Measurements from ENCODE around the gene SLC46A1.

SLC46A1 gene

GRCh38 chr17:28370035-28370743, 35.8 kb downstream of the SLC46A1 start, which contains the start of gene VTN:
TSS of gene VTN (minus strand) at chr17:28370307. CDS start at chr17:28370203, 104 bp downstream.
- peak within 1 kb of the TSS; percentile 27 for H3K27ac ChIP-seq (ENCODE audit: low read depth, low read length)
- no peaks in the 10 kb centered on the region for H3K9me2 ChIP-seq (replicated peaks; ENCODE audit: insufficient read depth, low read length)
- peak within 1 kb of the TSS; percentile 100 for H3K4me2 ChIP-seq (ENCODE audit: low read depth, low read length, poor library complexity, severe bottlenecking)
- TF ChIP-seq EZH2phosphoT487 (conservative IDR thresholded peaks at IDR 0.05; ENCODE audit: low read length), result no peak
- TF ChIP-seq CTCF (IDR thresholded peaks at IDR 0.05; ENCODE audit: insufficient read depth, low read length, poor library complexity, severe bottlenecking), result no peak
- peak within 1 kb of the TSS; percentile 99 for H2AFZ ChIP-seq (ENCODE audit: low read depth, low read length, severe bottlenecking)
- peak within 1 kb of the TSS; percentile 72 for H3K4me3 ChIP-seq (ENCODE audit: insufficient read depth, low read length, poor library complexity, severe bottlenecking)
- no peaks in the 10 kb centered on the region for H3K79me2 ChIP-seq (ENCODE audit: insufficient read depth, low read length)
- H4K20me1 ChIP-seq (ENCODE audit: low read depth, low read length), result no peaks in the 10 kb centered on the region
- peaks cover 14% of the 10 kb centered on the region for H3F3A ChIP-seq (ENCODE audit: insufficient read depth)
- no peaks in the 10 kb centered on the region for H3K36me3 ChIP-seq (ENCODE audit: low read length)
- H3K27me3 ChIP-seq (ENCODE audit: low read length), result no peaks in the 10 kb centered on the region
- peak within 1 kb of the TSS; percentile 67; the same call in 1 of the 2 replicates for H3K9ac ChIP-seq (ENCODE audit: low read length)
- H3K9me3 ChIP-seq (ENCODE audit: insufficient read depth, low read length), result no peaks in the 10 kb centered on the region

GRCh38 chr17:28369684-28370034, 36.4 kb downstream of the SLC46A1 start:
- H3F3A ChIP-seq (ENCODE audit: insufficient read depth), result peaks cover 14% of the 10 kb centered on the region
- no peaks in the 10 kb centered on the region for H3K9me3 ChIP-seq (ENCODE audit: insufficient read depth, low read length)
- no peak overlapping the region for H3K9ac ChIP-seq (ENCODE audit: low read length)
- H3K4me3 ChIP-seq (ENCODE audit: insufficient read depth, low read length, poor library complexity, severe bottlenecking), result no peak overlapping the region
- H2AFZ ChIP-seq (ENCODE audit: low read depth, low read length, severe bottlenecking), result no peak overlapping the region
- no peaks in the 10 kb centered on the region for H3K79me2 ChIP-seq (ENCODE audit: insufficient read depth, low read length)
- H4K20me1 ChIP-seq (ENCODE audit: low read depth, low read length), result no peaks in the 10 kb centered on the region
- no peaks in the 10 kb centered on the region for H3K36me3 ChIP-seq (ENCODE audit: low read length)
- TF ChIP-seq EZH2phosphoT487 (conservative IDR thresholded peaks at IDR 0.05; ENCODE audit: low read length) (no peak), CTCF (IDR thresholded peaks at IDR 0.05; ENCODE audit: insufficient read depth, low read length, poor library complexity, severe bottlenecking) (no peak)
- no peaks in the 10 kb centered on the region for H3K27me3 ChIP-seq (ENCODE audit: low read length)
- no peaks in the 10 kb centered on the region for H3K9me2 ChIP-seq (replicated peaks; ENCODE audit: insufficient read depth, low read length)
- no peak overlapping the region for H3K27ac ChIP-seq (ENCODE audit: low read depth, low read length)
- H3K4me2 ChIP-seq (ENCODE audit: low read depth, low read length, poor library complexity, severe bottlenecking), result no peak overlapping the region

GRCh38 chr17:28368915-28369683, 36.9 kb downstream of the SLC46A1 start:
- Histone ChIP-seq H3F3A (ENCODE audit: insufficient read depth) (peaks cover 14% of the 10 kb centered on the region), H3K27ac (ENCODE audit: low read depth, low read length) (no peak overlapping the region), H3K36me3 (ENCODE audit: low read length) (no peaks in the 10 kb centered on the region), H3K9ac (ENCODE audit: low read length) (no peak overlapping the region), H3K79me2 (ENCODE audit: insufficient read depth, low read length) (no peaks in the 10 kb centered on the region), H3K4me2 (ENCODE audit: low read depth, low read length, poor library complexity, severe bottlenecking) (no peak overlapping the region), H4K20me1 (ENCODE audit: low read depth, low read length) (no peaks in the 10 kb centered on the region), H2AFZ (ENCODE audit: low read depth, low read length, severe bottlenecking) (no peak overlapping the region), H3K9me2 (replicated peaks; ENCODE audit: insufficient read depth, low read length) (no peaks in the 10 kb centered on the region), H3K9me3 (ENCODE audit: insufficient read depth, low read length) (no peaks in the 10 kb centered on the region), H3K4me3 (ENCODE audit: insufficient read depth, low read length, poor library complexity, severe bottlenecking) (no peak overlapping the region), H3K27me3 (ENCODE audit: low read length) (no peaks in the 10 kb centered on the region)
- TF ChIP-seq EZH2phosphoT487 (conservative IDR thresholded peaks at IDR 0.05; ENCODE audit: low read length), result no peak
- TF ChIP-seq CTCF (IDR thresholded peaks at IDR 0.05; ENCODE audit: insufficient read depth, low read length, poor library complexity, severe bottlenecking), result no peak
